Right lobe of liver (tissue), 4 donors: ENCODE results near the gene COL4A1.

Experiments used
- CTCF ChIP-seq, 4 donors: fragments of 200-600 bp in 3 of 4; fragments of 450-650 bp in 1 of 4; IDR thresholded peaks; one replicate each; pipeline versions ENCODE4 v1.5.1 to v1.8.0; 2016 to 2022; ENCODE audit warnings: antibody characterized with exemption in 4 of 4, mild to moderate bottlenecking in 2 of 4
- POLR2A ChIP-seq: fragments of 450-650 bp; IDR thresholded peaks from one replicate; pipeline ENCODE4 v1.6.1; 2017; ENCODE audit warnings: antibody characterized with exemption, mild to moderate bottlenecking
- donor health status: DM: no; HTN: no; CAD: no.
- donor health status: DM: no; HTN: no; CAD: no.
- donor health status: DM: no; HTN: yes; CAD: no.

DNA sequence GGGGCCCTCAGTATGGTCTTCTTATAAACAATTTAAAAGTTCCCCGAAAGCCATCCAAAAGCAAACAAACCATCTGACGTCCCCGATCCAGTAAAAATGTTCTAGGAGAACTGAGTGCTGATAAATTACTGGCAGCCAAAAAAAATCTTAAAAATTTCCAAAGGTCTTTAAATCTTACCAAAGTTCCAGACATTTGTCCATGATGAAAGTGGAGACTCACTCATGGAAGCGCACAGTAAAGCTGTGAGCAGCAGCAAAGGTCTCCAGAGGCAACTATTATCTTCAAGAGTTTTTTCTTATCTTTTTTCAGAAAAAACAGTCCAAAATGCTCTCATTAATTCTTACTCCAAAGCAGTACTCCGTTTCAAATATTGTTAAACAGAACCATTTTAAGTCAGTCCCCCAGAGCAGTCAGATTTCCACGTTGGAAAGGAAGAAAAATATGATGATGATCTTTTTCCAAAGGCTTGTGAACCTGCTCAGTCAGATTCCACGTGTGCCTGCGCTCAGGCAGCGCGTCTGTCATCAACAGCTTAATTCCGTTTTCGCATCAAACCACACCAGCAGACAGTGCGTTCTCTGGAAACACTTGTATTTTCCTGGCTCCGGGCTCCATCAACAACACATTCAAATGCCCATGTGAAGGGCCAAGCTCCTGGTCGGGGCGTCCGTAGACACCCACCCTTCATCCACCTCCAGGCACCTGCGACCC is 85.4 kb downstream of the COL4A1 start:
- no peak for TF ChIP-seq POLR2A
- no peak for TF ChIP-seq CTCF (IDR thresholded peaks at IDR 0.05)
